Caco-2 (cell line): ENCODE results near the gene PARD3B. TPM values are rescaled to one million over a fixed set of nuclear protein-coding genes. Genes with fewer than 3 reads are reported as not detected.

ENCODE experiments used
- BruUV-seq: library from RNA; stranded (reverse); fragments of 400-500 nt; replicated peaks from 2 replicates; lab custom pipeline; 2021; lab: Mats Ljungman, UMichigan
- CTCF ChIA-PET: fragments of 300-600 bp; sonication (Branson Sonifier 250); formaldehyde crosslinking; loops from one replicate; lab custom pipeline; 2022; ENCODE audit warnings: antibody characterized with exemption; lab: Charles Lee
- POLR2A ChIA-PET: fragments of 300-600 bp; sonication (Branson Sonifier 250); formaldehyde crosslinking; loops from one replicate; lab custom pipeline; 2022; ENCODE audit warnings: antibody characterized with exemption; lab: Charles Lee
- DNase-seq, 2 experiments: peaks; one replicate each; pipeline versions ENCODE4 v3.0.0 to v3.0.0-alpha.2; 2020 to 2022
- H3K27me3 ChIP-seq: replicated peaks from 2 replicates; pipeline ENCODE4 v1.6.0; 2011; ENCODE audit warnings: low read length; ENCODE audit not compliant: control insufficient read depth, insufficient read depth
- H3K36me3 ChIP-seq: 2 replicates; pipeline ENCODE4 v1.5.1; 2011; ENCODE audit warnings: low read length; ENCODE audit not compliant: control insufficient read depth, insufficient read depth
- H3K4me1 ChIP-seq: fragments of 250-450 bp; sonication (Bioruptor Pico); 2 replicates; pipeline ENCODE4 v1.5.1; 2020; ENCODE audit warnings: mild to moderate bottlenecking
- H3K4me3 ChIP-seq: 2 replicates; pipeline ENCODE4 v1.5.1; 2011; ENCODE audit warnings: low read depth, mild to moderate bottlenecking, control low read depth, low read length
- H3K9me3 ChIP-seq: fragments of 250-450 bp; sonication (Bioruptor Pico); 2 replicates; pipeline ENCODE4 v1.5.1; 2020; ENCODE audit warnings: mild to moderate bottlenecking, moderate library complexity
- H3K27ac Mint-ChIP-seq: one replicate; pipeline ENCODE4 v1.8.0; 2022; ENCODE audit warnings: mixed read lengths; ENCODE audit not compliant: unreplicated experiment
- H3K27me3 Mint-ChIP-seq: one replicate; pipeline ENCODE4 v1.8.0; 2022; ENCODE audit warnings: mixed read lengths; ENCODE audit not compliant: insufficient read depth, unreplicated experiment
- H3K36me3 Mint-ChIP-seq: one replicate; pipeline ENCODE4 v1.8.0; 2022; ENCODE audit warnings: mild to moderate bottlenecking, mixed read lengths; ENCODE audit not compliant: insufficient read depth, unreplicated experiment
- H3K4me1 Mint-ChIP-seq: one replicate; pipeline ENCODE4 v1.8.0; 2022; ENCODE audit warnings: low read depth, mixed read lengths; ENCODE audit not compliant: unreplicated experiment
- H3K4me3 Mint-ChIP-seq: one replicate; pipeline ENCODE4 v1.8.0; 2022; ENCODE audit warnings: mild to moderate bottlenecking, moderate library complexity, mixed read lengths; ENCODE audit not compliant: unreplicated experiment
- H3K9me3 Mint-ChIP-seq: one replicate; pipeline ENCODE4 v1.8.0; 2022; ENCODE audit warnings: mixed read lengths; ENCODE audit not compliant: unreplicated experiment
- CTCF ChIP-seq, 2 experiments: fragments of 200-600 bp in 1 of 2; IDR thresholded peaks; 1 replicate in 1 of 2; 2 replicates in 1 of 2; pipeline versions ENCODE4 v1.5.1 to v1.8.0; 2011 to 2022; ENCODE audit warnings: antibody characterized with exemption in 1 of 2, control low read depth in 1 of 2, inconsistent platforms in 1 of 2, low read depth in 1 of 2, low read length in 1 of 2, mild to moderate bottlenecking in 1 of 2, moderate library complexity in 1 of 2; ENCODE audit not compliant: insufficient read depth in 1 of 2, severe bottlenecking in 1 of 2, unreplicated experiment in 1 of 2
- intact Hi-C: fragments of 100-400 bp; cut with micrococcal nuclease; formaldehyde crosslinking; loops from one replicate; pipeline ENCODE4 v1.10.0; 2022; ENCODE audit not compliant: unreplicated experiment
- total RNA-seq: library from RNA; stranded (reverse); gene quantifications from 2 replicates; pipeline ENCODE4 v1.2.3, GENCODE V29; 2022

PARD3B gene
- total RNA-seq, 1 experiment from 2014 or later: 68.9 TPM

- no peak for DNase-seq
- no peak for TF ChIP-seq CTCF (IDR thresholded peaks at IDR 0.05; ENCODE audit: insufficient read depth in 1 of 2, low read depth in 1 of 2, low read length in 1 of 2, severe bottlenecking in 1 of 2, unreplicated experiment in 1 of 2)
- Mint-ChIP-seq H3K9me3 (peaks cover 13% of the 10 kb centered on the region), H3K4me1 (no peaks in the 10 kb centered on the region), H3K4me3 (no peak overlapping the region), H3K27me3 (no peaks in the 10 kb centered on the region), H3K36me3 (peaks cover 6% of the 10 kb centered on the region), H3K27ac (no peak overlapping the region)
- H3K4me1 ChIP-seq: peaks cover 9% of the 10 kb centered on the region; the same call in 1 of the 2 replicates
- no TSS peak for BruUV-seq
- H3K36me3 ChIP-seq: no peaks in the 10 kb centered on the region
- POLR2A ChIA-PET: no interaction called here
- CTCF ChIA-PET: no interaction called here
- no peaks in the 10 kb centered on the region for H3K9me3 ChIP-seq
- H3K4me3 ChIP-seq: no peak overlapping the region
- intact Hi-C loops: no loop called here
- no peaks in the 10 kb centered on the region for H3K27me3 ChIP-seq
These were observed 1026.2 kb downstream of the PARD3B start for GRCh38 chr2:205571360-205571959.

GRCh38 chr2:205574001-205574400 is 1028.7 kb downstream of the PARD3B start:
- Mint-ChIP-seq H3K27ac (no peak overlapping the region), H3K36me3 (peaks cover 6% of the 10 kb centered on the region), H3K9me3 (peaks cover 19% of the 10 kb centered on the region), H3K27me3 (no peaks in the 10 kb centered on the region), H3K4me3 (no peak overlapping the region), H3K4me1 (no peaks in the 10 kb centered on the region)
- DNase-seq: no peak
- ChIA-PET CTCF (no interaction called here), POLR2A (no interaction called here)
- TF ChIP-seq CTCF (IDR thresholded peaks at IDR 0.05; ENCODE audit: insufficient read depth in 1 of 2, low read depth in 1 of 2, low read length in 1 of 2, severe bottlenecking in 1 of 2, unreplicated experiment in 1 of 2): no peak
- no peaks in the 10 kb centered on the region for H3K36me3 ChIP-seq
- BruUV-seq: no TSS peak
- intact Hi-C loops: no loop called here
- no peaks in the 10 kb centered on the region for H3K9me3 ChIP-seq
- no peak overlapping the region for H3K4me3 ChIP-seq
- H3K4me1 ChIP-seq: no peaks in the 10 kb centered on the region; the same call in 1 of the 2 replicates
- H3K27me3 ChIP-seq: no peaks in the 10 kb centered on the region

- POLR2A ChIA-PET: no interaction called here
- no TSS peak for BruUV-seq
- no peak overlapping the region for H3K27ac Mint-ChIP-seq
- Histone ChIP-seq H3K36me3 (no peaks in the 10 kb centered on the region), H3K4me1 (no peaks in the 10 kb centered on the region), H3K27me3 (no peaks in the 10 kb centered on the region), H3K9me3 (no peaks in the 10 kb centered on the region), H3K4me3 (no peak overlapping the region)
- H3K27me3 Mint-ChIP-seq: no peaks in the 10 kb centered on the region
- H3K9me3 Mint-ChIP-seq: peaks cover 8% of the 10 kb centered on the region
- intact Hi-C loops: no loop called here
- CTCF ChIA-PET: no interaction called here
- H3K4me1 Mint-ChIP-seq: no peaks in the 10 kb centered on the region
- TF ChIP-seq CTCF (IDR thresholded peaks at IDR 0.05; ENCODE audit: insufficient read depth in 1 of 2, low read depth in 1 of 2, low read length in 1 of 2, severe bottlenecking in 1 of 2, unreplicated experiment in 1 of 2): no peak
- no peak overlapping the region for H3K4me3 Mint-ChIP-seq
- H3K36me3 Mint-ChIP-seq: peaks cover 6% of the 10 kb centered on the region
- DNase-seq: no peak
These were observed 1034.1 kb downstream of the PARD3B start for GRCh38 chr2:205579335-205579734.
